Prostate gland (tissue), 2 donors: ENCODE results near the gene TMEM174. TPM values are rescaled to one million over a fixed set of nuclear protein-coding genes. Genes with fewer than 3 reads are reported as not detected.

Experiments
- DNase-seq: peaks from one replicate; pipeline ENCODE4 v3.0.0-alpha.2; 2019; ENCODE audit warnings: low spot score
- H3K27ac ChIP-seq, 2 donors: fragments of 200-600 bp; sonication (generic); 2 replicates each; pipeline ENCODE4 v1.5.1; 2017 to 2019
- H3K27me3 ChIP-seq: fragments of 200-600 bp; sonication (generic); replicated peaks from 2 replicates; pipeline ENCODE4 v1.5.1; 2019; ENCODE audit not compliant: insufficient read depth
- H3K36me3 ChIP-seq, 2 donors: fragments of 200-600 bp; sonication (generic); 1 replicate in 1 of 2; 2 replicates in 1 of 2; pipeline versions ENCODE4 v1.5.1 to v1.8.1; 2017 to 2019
- H3K4me1 ChIP-seq: fragments of 200-600 bp; sonication (generic); replicated peaks from 2 replicates; pipeline ENCODE4 v1.5.1; 2019
- H3K4me3 ChIP-seq, 2 donors: fragments of 200-600 bp; sonication (generic); 2 replicates each; pipeline ENCODE4 v1.5.1; 2017 to 2019
- H3K9me3 ChIP-seq: fragments of 200-600 bp; sonication (generic); 2 replicates; pipeline ENCODE4 v1.5.1; 2017
- POLR2A ChIP-seq: fragments of 450-650 bp; IDR thresholded peaks from one replicate; pipeline ENCODE4 v1.6.1; 2016; ENCODE audit warnings: antibody characterized with exemption, mild to moderate bottlenecking
- POLR2AphosphoS5 ChIP-seq: sonication (generic); formaldehyde crosslinking; IDR thresholded peaks from one replicate; pipeline ENCODE4 v1.6.1; 2017; ENCODE audit warnings: antibody characterized with exemption
- WGBS: methylation state at CpG from one replicate; pipeline ENCODE4 v1.1.5; 2018; 5-methylcytosine and 5-hydroxymethylcytosine counted together
- intact Hi-C: fragments of 100-400 bp; cut with DNase I; formaldehyde crosslinking; loops from one replicate; pipeline ENCODE4 v1.14.2; 2022
- total RNA-seq, 2 donors: library from RNA; depleted of rRNA; stranded (reverse); fragments of >200 nt; gene quantifications; one replicate each; pipeline ENCODE4 v1.1.0, GENCODE V29; 2016
- TF ChIP-seq, protein P1 (sequence below), 4 experiments: fragments of 200-600 bp in 2 of 4; fragments of 450-650 bp in 2 of 4; sonication (generic) in 2 of 4; IDR thresholded peaks; 1 replicate in 3 of 4; 2 replicates in 1 of 4; pipeline ENCODE4 v1.5.1; 2016 to 2019; ENCODE audit warnings: antibody characterized with exemption in 4 of 4, mild to moderate bottlenecking in 2 of 4, moderate library complexity in 2 of 4

TMEM174 gene
- total RNA-seq, 2 donors from 2014 or later: not detected

DNA sequence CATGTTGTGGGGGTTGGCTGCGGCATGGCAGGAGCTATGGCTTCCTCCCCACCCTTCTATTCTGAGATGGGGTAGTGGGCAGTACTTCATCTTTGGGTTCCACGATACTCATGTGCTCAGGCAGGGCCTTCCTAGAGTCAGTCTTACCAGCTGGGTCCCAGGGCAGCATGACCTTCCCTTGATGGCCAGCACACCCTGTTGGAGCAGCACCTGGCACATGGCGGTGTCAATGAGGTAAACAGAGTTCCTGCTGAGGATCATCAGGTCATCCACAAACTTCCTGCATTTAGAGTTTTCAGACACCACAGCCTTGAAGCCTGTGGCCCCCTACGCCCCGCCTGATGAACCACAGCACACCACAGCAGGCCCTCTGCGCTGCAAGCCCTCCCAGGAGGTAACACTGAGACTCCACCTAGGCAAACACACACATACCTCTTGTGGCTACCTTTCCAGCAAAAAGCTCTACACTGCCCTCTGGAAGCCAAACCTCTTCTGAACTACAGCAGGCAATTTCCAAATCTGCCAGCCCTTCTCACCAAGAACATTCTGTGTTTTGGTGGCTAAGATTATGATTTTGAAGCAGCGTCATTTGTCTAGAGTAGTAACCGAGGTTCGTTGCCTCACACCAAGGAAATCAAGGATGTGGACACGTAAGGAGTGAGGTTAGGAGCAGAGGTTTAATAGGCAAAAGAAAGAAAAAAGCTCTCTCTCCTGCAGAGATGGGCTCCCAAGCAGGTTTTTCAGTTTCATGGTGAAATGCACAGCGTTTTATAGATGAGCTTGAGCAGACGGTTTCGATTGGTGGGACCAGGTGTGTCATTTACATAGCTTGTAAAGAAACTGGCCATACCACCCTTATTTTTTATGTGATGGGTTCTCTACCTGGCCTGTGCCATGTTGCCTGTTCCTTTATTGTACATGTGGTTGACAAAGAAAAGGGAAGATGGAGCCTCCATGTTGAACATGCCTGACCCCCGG, 20.3 kb upstream of the TMEM174 start:
- 67% methylated on average over 14 of the region's 14 CpGs for WGBS

DNA sequence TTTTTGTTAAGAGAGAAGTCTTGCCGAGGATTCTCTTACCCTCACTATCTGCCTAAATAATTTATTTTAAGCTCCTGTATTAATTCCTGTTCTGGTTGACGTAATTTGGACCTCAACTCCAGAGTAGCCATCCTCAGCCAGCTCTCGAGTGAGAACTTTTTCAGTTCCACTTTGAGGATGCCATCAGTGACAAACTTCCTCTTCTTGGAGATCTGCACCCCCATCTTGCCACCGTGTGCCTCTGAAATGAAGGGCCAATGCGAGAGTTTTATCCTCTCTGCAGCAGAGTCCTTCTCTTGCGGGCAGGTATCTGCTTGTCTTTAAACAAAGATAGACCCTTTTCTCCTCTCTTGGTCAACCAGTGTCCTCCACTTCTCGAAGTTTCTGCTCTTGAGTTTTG, 19.5 kb upstream of the TMEM174 start:
- H3K27ac ChIP-seq: no peak overlapping the region
- TF ChIP-seq, protein P1, sequence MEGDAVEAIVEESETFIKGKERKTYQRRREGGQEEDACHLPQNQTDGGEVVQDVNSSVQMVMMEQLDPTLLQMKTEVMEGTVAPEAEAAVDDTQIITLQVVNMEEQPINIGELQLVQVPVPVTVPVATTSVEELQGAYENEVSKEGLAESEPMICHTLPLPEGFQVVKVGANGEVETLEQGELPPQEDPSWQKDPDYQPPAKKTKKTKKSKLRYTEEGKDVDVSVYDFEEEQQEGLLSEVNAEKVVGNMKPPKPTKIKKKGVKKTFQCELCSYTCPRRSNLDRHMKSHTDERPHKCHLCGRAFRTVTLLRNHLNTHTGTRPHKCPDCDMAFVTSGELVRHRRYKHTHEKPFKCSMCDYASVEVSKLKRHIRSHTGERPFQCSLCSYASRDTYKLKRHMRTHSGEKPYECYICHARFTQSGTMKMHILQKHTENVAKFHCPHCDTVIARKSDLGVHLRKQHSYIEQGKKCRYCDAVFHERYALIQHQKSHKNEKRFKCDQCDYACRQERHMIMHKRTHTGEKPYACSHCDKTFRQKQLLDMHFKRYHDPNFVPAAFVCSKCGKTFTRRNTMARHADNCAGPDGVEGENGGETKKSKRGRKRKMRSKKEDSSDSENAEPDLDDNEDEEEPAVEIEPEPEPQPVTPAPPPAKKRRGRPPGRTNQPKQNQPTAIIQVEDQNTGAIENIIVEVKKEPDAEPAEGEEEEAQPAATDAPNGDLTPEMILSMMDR (IDR thresholded peaks at IDR 0.05): no peak
- TF ChIP-seq POLR2A (no peak), POLR2AphosphoS5 (no peak)
- H3K27me3 ChIP-seq: no peaks in the 10 kb centered on the region
- no peaks in the 10 kb centered on the region for H3K9me3 ChIP-seq
- WGBS: 66% methylated on average over 7 of the region's 7 CpGs
- H3K4me3 ChIP-seq: no peak overlapping the region
- no peak for DNase-seq
- intact Hi-C loops: no loop called here
- H3K36me3 ChIP-seq: no peaks in the 10 kb centered on the region
- H3K4me1 ChIP-seq: no peaks in the 10 kb centered on the region

More for the DNA sequence above, 20.3 kb upstream of the TMEM174 start:
- no peaks in the 10 kb centered on the region for H3K27me3 ChIP-seq
- H3K4me3 ChIP-seq: no peak overlapping the region
- H3K4me1 ChIP-seq: no peaks in the 10 kb centered on the region
- TF ChIP-seq, protein P1 (IDR thresholded peaks at IDR 0.05): no peak
- TF ChIP-seq POLR2A (no peak), POLR2AphosphoS5 (no peak)
- H3K9me3 ChIP-seq: no peaks in the 10 kb centered on the region
- H3K27ac ChIP-seq: no peak overlapping the region
- no peak for DNase-seq
- intact Hi-C loops: no loop called here
- H3K36me3 ChIP-seq: no peaks in the 10 kb centered on the region

DNA sequence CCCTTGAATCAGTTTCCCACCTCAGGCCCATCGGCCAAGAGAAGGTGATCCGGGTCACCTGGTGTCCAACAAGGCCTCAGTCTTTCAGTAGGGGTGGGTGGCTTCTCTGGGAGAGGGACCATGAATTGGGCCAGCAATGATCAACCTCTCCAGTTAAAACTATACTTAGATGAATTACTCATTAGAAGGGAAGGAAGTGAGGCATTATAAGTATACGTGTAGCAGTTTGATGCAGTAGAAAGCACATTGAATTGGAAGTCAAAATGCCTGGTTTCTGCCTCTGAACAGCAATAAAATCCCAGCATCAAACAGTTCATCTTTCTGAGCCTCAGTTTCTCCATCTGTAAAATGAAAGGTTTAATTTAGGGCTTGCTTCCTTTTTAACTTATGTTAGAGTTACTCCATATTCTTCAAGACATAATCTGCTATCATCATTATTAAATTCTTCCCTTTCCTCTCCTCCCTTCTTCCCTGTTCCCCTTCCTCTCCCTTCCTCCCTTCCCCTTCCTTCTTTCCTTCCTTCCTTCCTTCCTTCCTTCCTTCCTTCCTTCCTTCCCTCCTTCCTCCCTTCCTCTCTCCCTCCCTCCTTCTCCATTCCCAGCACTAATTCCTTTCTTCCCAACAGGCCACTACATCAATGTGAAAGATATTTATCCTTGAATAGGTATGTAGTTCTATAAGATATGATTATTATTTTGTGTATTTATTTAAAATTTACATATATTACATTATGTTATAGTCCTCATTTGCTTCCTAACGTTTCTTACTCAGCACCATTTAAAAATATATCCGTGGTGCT, 18.6 kb upstream of the TMEM174 start:
- H3K27me3 ChIP-seq: no peaks in the 10 kb centered on the region
- no peaks in the 10 kb centered on the region for H3K9me3 ChIP-seq
- H3K27ac ChIP-seq: no peak overlapping the region
- TF ChIP-seq POLR2AphosphoS5: no peak
- TF ChIP-seq POLR2A: no peak
- TF ChIP-seq, protein P1 (IDR thresholded peaks at IDR 0.05): no peak
- DNase-seq: no peak
- intact Hi-C loops: no loop called here
- 95% methylated on average over 5 of the region's 5 CpGs for WGBS
- H3K4me3 ChIP-seq: no peak overlapping the region
- H3K4me1 ChIP-seq: no peaks in the 10 kb centered on the region
- no peaks in the 10 kb centered on the region for H3K36me3 ChIP-seq

DNA sequence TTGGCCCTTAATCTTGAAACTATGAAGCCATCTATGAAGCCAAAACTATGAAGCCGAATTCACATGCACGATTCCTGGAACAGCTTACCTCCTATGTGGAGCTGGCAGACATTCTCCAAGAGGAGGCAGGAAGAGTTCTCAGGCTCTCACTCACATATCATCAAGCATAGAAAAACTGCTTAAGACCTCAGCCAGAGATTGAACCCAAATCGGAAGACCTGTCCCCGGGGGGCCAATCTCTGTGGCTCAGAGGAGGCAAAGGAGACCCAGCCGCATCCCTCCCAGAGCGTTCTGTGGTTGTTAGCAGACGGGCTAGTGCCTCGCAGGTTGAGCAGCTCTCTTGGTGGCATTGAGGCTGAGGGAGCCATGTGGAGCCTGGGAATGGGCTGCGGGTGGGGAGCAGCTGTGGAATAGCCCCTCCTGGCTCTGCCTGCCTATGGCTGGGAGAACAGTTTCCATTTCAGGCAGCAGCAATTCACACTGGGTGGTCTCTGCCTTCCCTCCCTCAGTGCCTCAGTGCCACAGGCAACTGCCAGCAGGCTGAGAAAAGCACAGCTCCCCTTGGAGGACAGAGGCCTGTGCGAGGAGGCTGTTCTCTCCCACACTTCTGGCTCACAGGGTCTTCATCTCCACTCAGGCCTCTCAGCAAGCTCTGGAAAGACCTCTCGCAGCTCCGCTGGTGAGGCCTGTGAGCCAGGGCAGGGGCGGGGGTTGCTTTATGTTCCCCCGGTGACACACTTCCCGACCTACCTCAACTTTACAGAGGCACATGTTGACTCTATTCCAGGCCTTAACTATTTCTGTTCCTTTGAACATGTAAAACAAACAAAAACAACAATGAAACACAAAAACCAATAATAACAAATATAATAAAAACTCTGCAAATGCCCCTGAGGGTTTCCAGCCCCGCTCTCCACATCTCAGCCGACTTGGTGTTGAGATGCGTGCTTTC, 17.4 kb upstream of the TMEM174 start:
- WGBS: 77% methylated on average over 18 of the region's 18 CpGs
- no peaks in the 10 kb centered on the region for H3K27me3 ChIP-seq
- no peak overlapping the region for H3K27ac ChIP-seq
- no peak overlapping the region for H3K4me3 ChIP-seq
- no peaks in the 10 kb centered on the region for H3K9me3 ChIP-seq
- no peak for DNase-seq
- TF ChIP-seq POLR2AphosphoS5 (no peak), POLR2A (no peak)
- TF ChIP-seq, protein P1 (IDR thresholded peaks at IDR 0.05): no peak
- no peaks in the 10 kb centered on the region for H3K4me1 ChIP-seq
- intact Hi-C loops: no loop called here
- H3K36me3 ChIP-seq: no peaks in the 10 kb centered on the region
